IMR-90 (cell line): Measurements from ENCODE around the gene SNX1. TPM values are rescaled to one million over a fixed set of nuclear protein-coding genes. Genes with fewer than 3 reads are reported as not detected.
A peak's percentile ranks its signal among the peaks of the same experiment; 100 is the strongest.

Source experiments
- ATAC-seq: fragments of 200-7000 bp; cut with Tn5 transposase; 2 replicates; pipeline ENCODE4 v1.9.1; 2020; ENCODE audit warnings: low read depth, mild to moderate bottlenecking, moderate library complexity
- BruUV-seq: library from RNA; stranded (reverse); fragments of 400-500 nt; replicated peaks from 2 replicates; lab custom pipeline; 2021; lab: Mats Ljungman, UMichigan
- CTCF ChIA-PET: fragments of 300-600 bp; formaldehyde crosslinking; extraction: SDS; loops from one replicate; lab custom pipeline; 2021; ENCODE audit warnings: antibody characterized with exemption; lab: Yijun Ruan, JAX
- POLR2A ChIA-PET: fragments of 300-600 bp; sonication (Branson Sonifier 250); formaldehyde crosslinking; loops from one replicate; lab custom pipeline; 2022; ENCODE audit warnings: antibody characterized with exemption; ENCODE audit not compliant: unreplicated experiment; lab: Charles Lee
- DNase-seq: peaks from one replicate; pipeline ENCODE4 v3.0.0; 2013
- H2AFZ ChIP-seq: replicated peaks from 2 replicates; pipeline ENCODE3; 2013; ENCODE audit warnings: low read length, mild to moderate bottlenecking; ENCODE audit not compliant: poor library complexity
- H2AK5ac ChIP-seq: 2 replicates; pipeline ENCODE4 v1.6.1; 2013; ENCODE audit warnings: low read depth, low read length, inconsistent platforms
- H2AK9ac ChIP-seq: replicated peaks from 2 replicates; pipeline ENCODE3; 2013; ENCODE audit warnings: mild to moderate bottlenecking, low read depth, low read length, moderate library complexity; ENCODE audit not compliant: poor library complexity
- H2BK120ac ChIP-seq: 2 replicates; pipeline ENCODE4 v1.6.1; 2013; ENCODE audit warnings: low read depth, low read length, inconsistent platforms
- H2BK15ac ChIP-seq: 3 replicates; pipeline ENCODE4 v1.6.1; 2013; ENCODE audit warnings: low read depth, low read length, inconsistent platforms
- H2BK20ac ChIP-seq: 2 replicates; pipeline ENCODE4 v1.6.1; 2013; ENCODE audit warnings: low read depth, mild to moderate bottlenecking, inconsistent platforms, low read length, moderate library complexity
- H2BK5ac ChIP-seq: 2 replicates; pipeline ENCODE4 v1.6.1; 2013; ENCODE audit warnings: mild to moderate bottlenecking, low read depth, low read length, inconsistent platforms; ENCODE audit not compliant: poor library complexity, severe bottlenecking
- H3K14ac ChIP-seq: replicated peaks from 2 replicates; pipeline ENCODE4 v1.6.1; 2013; ENCODE audit warnings: low read depth, low read length, inconsistent platforms
- H3K18ac ChIP-seq: 2 replicates; pipeline ENCODE4 v1.6.1; 2013; ENCODE audit warnings: low read depth, low read length, control low read depth
- H3K23ac ChIP-seq: 2 replicates; pipeline ENCODE4 v1.6.1; 2013; ENCODE audit warnings: low read depth, low read length, inconsistent platforms
- H3K27ac ChIP-seq: 2 replicates; pipeline ENCODE4 v1.5.1; 2013; ENCODE audit warnings: mild to moderate bottlenecking, control low read depth, low read length; ENCODE audit not compliant: insufficient read depth
- H3K27me3 ChIP-seq: 2 replicates; pipeline ENCODE4 v1.6.1; 2013; ENCODE audit warnings: low read length; ENCODE audit not compliant: control insufficient read depth, insufficient read depth
- H3K36me3 ChIP-seq: 2 replicates; pipeline ENCODE4 v1.6.1; 2013; ENCODE audit warnings: low read length, mixed read lengths; ENCODE audit not compliant: control insufficient read depth, insufficient read depth
- H3K4ac ChIP-seq: 2 replicates; pipeline ENCODE4 v1.6.1; 2013; ENCODE audit warnings: low read depth, low read length, inconsistent platforms
- H3K4me1 ChIP-seq: 2 replicates; pipeline ENCODE4 v1.6.1; 2013; ENCODE audit warnings: low read length, mixed read lengths; ENCODE audit not compliant: control insufficient read depth, insufficient read depth
- H3K4me2 ChIP-seq: 2 replicates; pipeline ENCODE4 v1.6.1; 2013; ENCODE audit warnings: low read depth, mild to moderate bottlenecking, control low read depth, low read length, moderate library complexity
- H3K4me3 ChIP-seq: 2 replicates; pipeline ENCODE4 v1.5.1; 2013; ENCODE audit warnings: low read depth, mild to moderate bottlenecking, control low read depth, low read length, moderate library complexity; ENCODE audit not compliant: insufficient read depth
- H3K56ac ChIP-seq: 2 replicates; pipeline ENCODE4 v1.6.1; 2013; ENCODE audit warnings: low read length, inconsistent platforms; ENCODE audit not compliant: insufficient read depth; ENCODE audit errors: extremely low read depth
- H3K79me1 ChIP-seq, 2 experiments: 2 replicates each; pipeline ENCODE4 v1.6.1; 2013; ENCODE audit warnings: low read length in 2 of 2, inconsistent platforms in 1 of 2, low read depth in 1 of 2
- H3K9ac ChIP-seq: 2 replicates; pipeline ENCODE4 v1.6.1; 2013; ENCODE audit warnings: low read depth, low read length, control low read depth
- H3K9me1 ChIP-seq: 2 replicates; pipeline ENCODE4 v1.6.1; 2013; ENCODE audit warnings: low read length, inconsistent platforms; ENCODE audit not compliant: insufficient read depth
- H3K9me3 ChIP-seq: 2 replicates; pipeline ENCODE4 v1.6.1; 2013; ENCODE audit warnings: low read length; ENCODE audit not compliant: control insufficient read depth, insufficient read depth
- H4K20me1 ChIP-seq: 2 replicates; pipeline ENCODE4 v1.6.1; 2013; ENCODE audit warnings: low read length, inconsistent platforms; ENCODE audit not compliant: insufficient read depth
- H4K5ac ChIP-seq: 2 replicates; pipeline ENCODE4 v1.6.1; 2013; ENCODE audit warnings: mild to moderate bottlenecking, low read depth, low read length, control low read depth
- H4K8ac ChIP-seq, 2 experiments: 2 replicates each; pipeline ENCODE4 v1.6.1; 2013; ENCODE audit warnings: low read depth in 2 of 2, low read length in 2 of 2, control low read depth in 1 of 2, inconsistent platforms in 1 of 2
- H4K91ac ChIP-seq: 2 replicates; pipeline ENCODE4 v1.6.1; 2013; ENCODE audit warnings: low read depth, low read length, inconsistent platforms; ENCODE audit not compliant: insufficient read depth
- CTCF ChIP-seq: conservative IDR thresholded peaks from 2 replicates; pipeline ENCODE4 v1.5.1; 2012; ENCODE audit warnings: mild to moderate bottlenecking, low read depth, low read length, improper control_type of control experiment
- NFE2L2 ChIP-seq: fragments of 150-350 bp; IDR thresholded peaks from 2 replicates; pipeline ENCODE4 v1.6.1; 2016; ENCODE audit warnings: low read depth, mild to moderate bottlenecking, low read length
- RAD21 ChIP-seq: IDR thresholded peaks from 2 replicates; pipeline ENCODE4 v1.6.1; 2012; ENCODE audit warnings: low read length, improper control_type of control experiment
- RFX5 ChIP-seq: IDR thresholded peaks from 2 replicates; pipeline ENCODE4 v1.8.0; 2012; ENCODE audit warnings: low read depth, mild to moderate bottlenecking, low read length, moderate library complexity
- WGBS, 2 experiments: methylation state at CpG; one replicate each; pipeline versions ENCODE4 v1.1.5 to v1.1.7; 2013; ENCODE audit warnings: missing lambda C conversion rate in 2 of 2; ENCODE audit not compliant: insufficient read length in 1 of 2; ENCODE audit errors: extremely low coverage in 2 of 2; 5-methylcytosine and 5-hydroxymethylcytosine counted together
- dilution Hi-C: fragments of 300-500 bp; cut with HindIII; formaldehyde crosslinking; loops from one replicate; pipeline ENCODE4 v1.14.3; 2018; ENCODE audit warnings: low sequenced_read_pairs; ENCODE audit not compliant: unreplicated experiment
- in situ Hi-C: fragments of 300-500 bp; cut with MboI; formaldehyde crosslinking; loops from 3 replicates; pipeline ENCODE4 v1.14.3; 2019; ENCODE audit warnings: low sequenced_read_pairs, inconsistent platforms, mixed read lengths
- intact Hi-C: fragments of 100-400 bp; cut with micrococcal nuclease; formaldehyde crosslinking; loops from 2 replicates; pipeline ENCODE4 v1.10.0; 2022
- polyA plus RNA-seq, 3 experiments: library from polyadenylated mRNA; depleted of rRNA; stranded (reverse); fragments of >200 nt; gene quantifications; 2 replicates each; pipeline ENCODE4 v1.2.3, GENCODE V29; 2012; ENCODE audit warnings: low replicate concordance in 1 of 3
- total RNA-seq: library from RNA; depleted of rRNA; stranded (reverse); fragments of >200 nt; gene quantifications from 2 replicates; pipeline ENCODE4 v1.2.3, GENCODE V29; 2012

The SNX1 gene
- total and polyA plus RNA-seq, 2 of the 4 experiments (the other 2 are of a cell fraction) = 35.3 to 72.3 TPM

GRCh38 chr15:64152507-64153387, 57.0 kb downstream of the SNX1 start:
- Histone ChIP-seq H3K4ac (no peak overlapping the region), H3K9me1 (peaks cover 3% of the 10 kb centered on the region; the same call in 1 of the 2 replicates), H3K27me3 (peaks cover 15% of the 10 kb centered on the region), H2AFZ (peak overlapping the region; percentile 55), H3K18ac (no peak overlapping the region), H4K91ac (no peak overlapping the region), H2BK15ac (no peak overlapping the region), H4K20me1 (peaks cover 38% of the 10 kb centered on the region), H3K4me1 (peaks cover 2% of the 10 kb centered on the region; the same call in 1 of the 2 replicates), H3K23ac (peak overlapping the region; percentile 3; the same call in 1 of the 2 replicates), H2BK5ac (no peak overlapping the region), H2BK20ac (no peak overlapping the region), H3K9me3 (no peaks in the 10 kb centered on the region), H3K9ac (no peak overlapping the region), H3K27ac (no peak overlapping the region), H3K36me3 (peaks cover 32% of the 10 kb centered on the region), H2BK120ac (no peak overlapping the region), H4K5ac (no peak overlapping the region), H3K79me1 (peaks cover 7% of the 10 kb centered on the region in 2 experiments; a peak in 3 of 4 replicates), H2AK9ac (peak overlapping the region; percentile 18), H3K56ac (no peak overlapping the region), H3K14ac (no peak overlapping the region), H3K4me3 (no peak overlapping the region), H3K4me2 (no peak overlapping the region; the same call in 1 of the 2 replicates), H2AK5ac (no peak overlapping the region), H4K8ac (no peak overlapping the region)
- no peak for TF ChIP-seq CTCF
- TF ChIP-seq RFX5 = no peak
- TF ChIP-seq RAD21 = no peak
- TF ChIP-seq NFE2L2 = no peak
- 29% methylated on average over 16 of the region's 27 CpGs; no CpG with 5 or more reads in 1 of the 2 experiments for WGBS, 2 experiments
- no peak for DNase-seq
- BruUV-seq = no TSS peak
- ChIA-PET CTCF (interaction anchor here (0.6 to 1.3 kb wide), 4 partner anchors 9 to 437 kb away, joined by 3 to 5 read pairs (median 4); partner anchors contain the start of gene PPIB), POLR2A (interaction anchor here (1.7 kb wide), 1 partner anchor 10 kb away, joined by 7 read pairs; the partner anchor contains the start of gene PPIB)
- in situ Hi-C loops (no loop called here), intact Hi-C loops (no loop called here), dilution Hi-C loops (no loop called here)
- no peak for ATAC-seq
